Caco-2 (cell line): ENCODE data around the gene C1QTNF8. TPM values are rescaled to one million over a fixed set of nuclear protein-coding genes. Genes with fewer than 3 reads are reported as not detected.

Experiments used
- BruUV-seq: library from RNA; stranded (reverse); fragments of 400-500 nt; replicated peaks from 2 replicates; lab custom pipeline; 2021; lab: Mats Ljungman, UMichigan
- CTCF ChIA-PET: fragments of 300-600 bp; sonication (Branson Sonifier 250); formaldehyde crosslinking; loops from one replicate; lab custom pipeline; 2022; ENCODE audit warnings: antibody characterized with exemption; lab: Charles Lee
- POLR2A ChIA-PET: fragments of 300-600 bp; sonication (Branson Sonifier 250); formaldehyde crosslinking; loops from one replicate; lab custom pipeline; 2022; ENCODE audit warnings: antibody characterized with exemption; lab: Charles Lee
- DNase-seq, 2 experiments: peaks; one replicate each; pipeline versions ENCODE4 v3.0.0 to v3.0.0-alpha.2; 2020 to 2022
- H3K27me3 ChIP-seq: replicated peaks from 2 replicates; pipeline ENCODE4 v1.6.0; 2011; ENCODE audit warnings: low read length; ENCODE audit not compliant: control insufficient read depth, insufficient read depth
- H3K36me3 ChIP-seq: 2 replicates; pipeline ENCODE4 v1.5.1; 2011; ENCODE audit warnings: low read length; ENCODE audit not compliant: control insufficient read depth, insufficient read depth
- H3K4me1 ChIP-seq: fragments of 250-450 bp; sonication (Bioruptor Pico); 2 replicates; pipeline ENCODE4 v1.5.1; 2020; ENCODE audit warnings: mild to moderate bottlenecking
- H3K4me3 ChIP-seq: 2 replicates; pipeline ENCODE4 v1.5.1; 2011; ENCODE audit warnings: low read depth, mild to moderate bottlenecking, control low read depth, low read length
- H3K9me3 ChIP-seq: fragments of 250-450 bp; sonication (Bioruptor Pico); 2 replicates; pipeline ENCODE4 v1.5.1; 2020; ENCODE audit warnings: mild to moderate bottlenecking, moderate library complexity
- H3K27ac Mint-ChIP-seq: one replicate; pipeline ENCODE4 v1.8.0; 2022; ENCODE audit warnings: mixed read lengths; ENCODE audit not compliant: unreplicated experiment
- H3K27me3 Mint-ChIP-seq: one replicate; pipeline ENCODE4 v1.8.0; 2022; ENCODE audit warnings: mixed read lengths; ENCODE audit not compliant: insufficient read depth, unreplicated experiment
- H3K36me3 Mint-ChIP-seq: one replicate; pipeline ENCODE4 v1.8.0; 2022; ENCODE audit warnings: mild to moderate bottlenecking, mixed read lengths; ENCODE audit not compliant: insufficient read depth, unreplicated experiment
- H3K4me1 Mint-ChIP-seq: one replicate; pipeline ENCODE4 v1.8.0; 2022; ENCODE audit warnings: low read depth, mixed read lengths; ENCODE audit not compliant: unreplicated experiment
- H3K4me3 Mint-ChIP-seq: one replicate; pipeline ENCODE4 v1.8.0; 2022; ENCODE audit warnings: mild to moderate bottlenecking, moderate library complexity, mixed read lengths; ENCODE audit not compliant: unreplicated experiment
- H3K9me3 Mint-ChIP-seq: one replicate; pipeline ENCODE4 v1.8.0; 2022; ENCODE audit warnings: mixed read lengths; ENCODE audit not compliant: unreplicated experiment
- intact Hi-C: fragments of 100-400 bp; cut with micrococcal nuclease; formaldehyde crosslinking; loops from one replicate; pipeline ENCODE4 v1.10.0; 2022; ENCODE audit not compliant: unreplicated experiment
- total RNA-seq: library from RNA; stranded (reverse); gene quantifications from 2 replicates; pipeline ENCODE4 v1.2.3, GENCODE V29; 2022
- TF ChIP-seq, protein P1 (sequence below), 2 experiments: fragments of 200-600 bp in 1 of 2; IDR thresholded peaks; 1 replicate in 1 of 2; 2 replicates in 1 of 2; pipeline versions ENCODE4 v1.5.1 to v1.8.0; 2011 to 2022; ENCODE audit warnings: antibody characterized with exemption in 1 of 2, control low read depth in 1 of 2, inconsistent platforms in 1 of 2, low read depth in 1 of 2, low read length in 1 of 2, mild to moderate bottlenecking in 1 of 2, moderate library complexity in 1 of 2; ENCODE audit not compliant: insufficient read depth in 1 of 2, severe bottlenecking in 1 of 2, unreplicated experiment in 1 of 2

The C1QTNF8 gene
- total RNA-seq, 1 experiment from 2014 or later: not detected

DNA sequence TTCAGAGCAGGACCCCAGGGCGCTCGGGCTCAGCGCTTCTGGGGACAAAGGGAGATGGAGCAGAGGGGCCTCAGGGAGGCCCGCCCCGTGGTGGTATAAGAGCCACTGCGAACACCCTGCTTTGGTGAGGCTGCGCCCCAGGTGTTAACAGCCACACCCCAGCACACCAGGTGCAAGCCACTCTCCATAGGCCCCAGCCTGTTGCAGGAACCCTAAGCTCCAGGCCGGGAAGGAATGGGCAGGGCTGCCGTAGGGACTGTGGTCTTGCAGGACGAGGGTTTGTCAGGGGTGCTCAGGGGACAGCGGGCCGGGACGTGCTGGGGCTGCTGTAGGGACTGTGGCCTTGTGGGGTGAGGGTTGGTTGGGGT, 40.5 kb downstream of the C1QTNF8 start:
- no peaks in the 10 kb centered on the region for H3K27me3 Mint-ChIP-seq
- Histone ChIP-seq H3K27me3 (no peaks in the 10 kb centered on the region), H3K4me1 (no peaks in the 10 kb centered on the region), H3K36me3 (no peaks in the 10 kb centered on the region), H3K9me3 (no peaks in the 10 kb centered on the region), H3K4me3 (no peak overlapping the region)
- ChIA-PET CTCF (interaction anchor here (0.6 to 0.7 kb wide), 3 partner anchors 58 to 191 kb away, joined by 3 to 6 read pairs (median 3); no protein-coding TSS in a partner anchor), POLR2A (interaction anchor here (0.7 kb wide), 1 partner anchor 343 kb away, joined by 3 read pairs; no protein-coding TSS in a partner anchor)
- H3K9me3 Mint-ChIP-seq: no peaks in the 10 kb centered on the region
- H3K36me3 Mint-ChIP-seq: no peaks in the 10 kb centered on the region
- BruUV-seq: no TSS peak
- DNase-seq: no peak
- no peaks in the 10 kb centered on the region for H3K4me1 Mint-ChIP-seq
- intact Hi-C loops: loop anchor here (1.0 kb wide), 1 partner anchor 242 kb away; no protein-coding TSS in a partner anchor
- no peak overlapping the region for H3K27ac Mint-ChIP-seq
- TF ChIP-seq, protein P1, sequence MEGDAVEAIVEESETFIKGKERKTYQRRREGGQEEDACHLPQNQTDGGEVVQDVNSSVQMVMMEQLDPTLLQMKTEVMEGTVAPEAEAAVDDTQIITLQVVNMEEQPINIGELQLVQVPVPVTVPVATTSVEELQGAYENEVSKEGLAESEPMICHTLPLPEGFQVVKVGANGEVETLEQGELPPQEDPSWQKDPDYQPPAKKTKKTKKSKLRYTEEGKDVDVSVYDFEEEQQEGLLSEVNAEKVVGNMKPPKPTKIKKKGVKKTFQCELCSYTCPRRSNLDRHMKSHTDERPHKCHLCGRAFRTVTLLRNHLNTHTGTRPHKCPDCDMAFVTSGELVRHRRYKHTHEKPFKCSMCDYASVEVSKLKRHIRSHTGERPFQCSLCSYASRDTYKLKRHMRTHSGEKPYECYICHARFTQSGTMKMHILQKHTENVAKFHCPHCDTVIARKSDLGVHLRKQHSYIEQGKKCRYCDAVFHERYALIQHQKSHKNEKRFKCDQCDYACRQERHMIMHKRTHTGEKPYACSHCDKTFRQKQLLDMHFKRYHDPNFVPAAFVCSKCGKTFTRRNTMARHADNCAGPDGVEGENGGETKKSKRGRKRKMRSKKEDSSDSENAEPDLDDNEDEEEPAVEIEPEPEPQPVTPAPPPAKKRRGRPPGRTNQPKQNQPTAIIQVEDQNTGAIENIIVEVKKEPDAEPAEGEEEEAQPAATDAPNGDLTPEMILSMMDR (IDR thresholded peaks at IDR 0.05; ENCODE audit: insufficient read depth in 1 of 2, low read depth in 1 of 2, low read length in 1 of 2, severe bottlenecking in 1 of 2, unreplicated experiment in 1 of 2): no peak
- H3K4me3 Mint-ChIP-seq: no peak overlapping the region

DNA sequence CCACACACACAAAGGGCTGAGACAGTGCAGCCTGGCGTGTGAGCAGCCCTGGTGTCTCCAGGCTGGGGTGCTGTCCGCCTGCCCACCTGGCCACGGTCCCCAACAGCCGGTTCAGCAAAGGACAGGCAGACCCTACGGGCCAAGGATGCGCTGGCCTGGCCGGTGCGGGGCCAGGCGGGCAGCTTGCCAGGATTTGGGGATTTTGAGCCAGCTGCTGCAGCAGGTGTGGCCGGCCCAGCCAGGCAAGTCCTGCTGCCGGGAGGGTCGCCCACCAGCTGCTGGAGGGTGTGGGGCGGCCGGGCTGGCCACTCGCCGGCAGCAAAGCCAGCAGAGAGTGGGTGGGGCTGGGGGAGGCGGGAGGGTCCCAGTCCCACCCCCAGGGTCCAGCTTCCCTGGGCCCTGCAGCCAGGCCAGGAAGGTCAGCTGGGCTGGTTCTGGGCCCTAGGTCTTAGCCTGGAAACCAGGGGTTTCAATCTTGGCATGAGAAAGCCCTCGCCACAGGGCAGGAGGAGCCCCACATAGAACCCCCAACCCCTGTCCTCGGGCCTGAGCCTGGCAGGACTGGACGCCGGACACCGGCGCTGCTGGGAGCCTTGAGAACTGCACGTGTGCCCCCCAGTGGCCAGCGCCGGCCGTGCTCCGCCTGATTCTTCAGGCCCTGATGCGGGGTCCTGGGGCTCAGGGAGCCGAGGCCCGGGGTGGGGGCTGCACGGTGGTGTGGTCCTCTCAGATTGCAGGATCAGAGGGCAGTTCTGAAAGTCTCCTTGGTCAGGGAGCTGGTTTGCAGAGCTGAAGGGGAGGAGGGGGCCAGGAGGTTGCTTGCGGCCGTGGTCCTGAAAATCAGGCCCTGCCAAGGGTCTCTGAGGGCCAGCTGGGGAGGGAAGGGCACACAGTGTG, 41.1 kb downstream of the C1QTNF8 start:
- H3K4me3 Mint-ChIP-seq: no peak overlapping the region
- POLR2A ChIA-PET: interaction anchor here (0.7 kb wide), 1 partner anchor 343 kb away, joined by 3 read pairs; no protein-coding TSS in a partner anchor
- no peaks in the 10 kb centered on the region for H3K9me3 ChIP-seq
- TF ChIP-seq, protein P1 (IDR thresholded peaks at IDR 0.05; ENCODE audit: insufficient read depth in 1 of 2, low read depth in 1 of 2, low read length in 1 of 2, severe bottlenecking in 1 of 2, unreplicated experiment in 1 of 2): peak; percentile 79 to 86
- H3K36me3 Mint-ChIP-seq: no peaks in the 10 kb centered on the region
- no peak overlapping the region for H3K27ac Mint-ChIP-seq
- H3K27me3 ChIP-seq: no peaks in the 10 kb centered on the region
- no peaks in the 10 kb centered on the region for H3K4me1 Mint-ChIP-seq
- peak; percentile 53 to 71 for DNase-seq
- H3K27me3 Mint-ChIP-seq: no peaks in the 10 kb centered on the region
- no peaks in the 10 kb centered on the region for H3K9me3 Mint-ChIP-seq
- BruUV-seq: no TSS peak
- intact Hi-C loops: loop anchor here (1.0 kb wide), 1 partner anchor 242 kb away; no protein-coding TSS in a partner anchor
- no peak overlapping the region for H3K4me3 ChIP-seq
- H3K36me3 ChIP-seq: no peaks in the 10 kb centered on the region
- CTCF ChIA-PET: interaction anchor here (0.7 to 1.0 kb wide), 2 partner anchors 108 to 243 kb away, joined by 4 to 6 read pairs; no protein-coding TSS in a partner anchor
- H3K4me1 ChIP-seq: no peaks in the 10 kb centered on the region

DNA sequence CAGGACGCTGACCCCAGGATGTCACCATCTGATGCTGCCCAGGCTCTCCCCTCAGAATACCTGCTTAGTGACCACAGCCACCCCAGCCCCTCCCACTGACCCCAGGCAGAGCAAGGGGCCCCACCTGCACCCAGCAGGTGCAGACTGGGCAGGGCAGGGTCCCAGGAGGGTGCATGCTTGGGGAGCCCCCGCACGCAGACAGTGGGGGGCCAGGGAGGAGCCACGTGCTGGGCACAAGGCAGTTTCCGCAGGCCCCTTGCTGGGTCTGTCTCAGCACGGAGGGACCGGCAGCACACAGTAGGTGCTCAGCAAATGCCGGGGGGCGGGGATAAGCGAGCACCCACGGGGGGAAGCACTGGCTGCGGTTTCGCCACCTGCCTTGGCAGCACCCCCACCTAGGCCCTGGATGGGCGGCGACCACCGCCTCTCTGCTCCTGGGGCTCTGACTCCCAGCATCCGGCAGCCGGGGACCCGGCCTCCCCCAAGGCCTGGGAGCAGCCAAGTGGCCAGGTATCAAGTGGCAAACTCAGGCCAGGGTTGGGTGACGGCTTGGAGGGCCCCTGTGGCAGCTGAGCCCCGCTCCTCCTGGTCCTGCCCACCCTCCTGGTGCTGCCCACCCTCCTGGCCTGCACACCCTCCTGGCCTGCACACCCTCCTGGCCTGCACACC, 42.2 kb downstream of the C1QTNF8 start:
- intact Hi-C loops: no loop called here
- no peaks in the 10 kb centered on the region for H3K4me1 Mint-ChIP-seq
- no peak for DNase-seq
- no peaks in the 10 kb centered on the region for H3K36me3 Mint-ChIP-seq
- Histone ChIP-seq H3K4me1 (peaks cover 4% of the 10 kb centered on the region; the same call in 1 of the 2 replicates), H3K4me3 (no peak overlapping the region), H3K27me3 (no peaks in the 10 kb centered on the region), H3K9me3 (no peaks in the 10 kb centered on the region), H3K36me3 (no peaks in the 10 kb centered on the region)
- BruUV-seq: no TSS peak
- no peaks in the 10 kb centered on the region for H3K9me3 Mint-ChIP-seq
- TF ChIP-seq, protein P1 (IDR thresholded peaks at IDR 0.05; ENCODE audit: insufficient read depth in 1 of 2, low read depth in 1 of 2, low read length in 1 of 2, severe bottlenecking in 1 of 2, unreplicated experiment in 1 of 2): no peak
- no peak overlapping the region for H3K4me3 Mint-ChIP-seq
- H3K27ac Mint-ChIP-seq: no peak overlapping the region
- ChIA-PET CTCF (no interaction called here), POLR2A (no interaction called here)
- H3K27me3 Mint-ChIP-seq: no peaks in the 10 kb centered on the region
